B cell (primary cell): Measurements from ENCODE around the gene APBA2. TPM values are rescaled to one million over a fixed set of nuclear protein-coding genes. Genes with fewer than 3 reads are reported as not detected.

Experiments
- ATAC-seq: fragments of 200-7000 bp; cut with Tn5 transposase; one replicate; pipeline ENCODE4 v1.10.0; 2021; ENCODE audit warnings: low read depth, mild to moderate bottlenecking, moderate number of reproducible peaks, moderate library complexity
- CTCF ChIA-PET: fragments of 350-600 bp; sonication (Branson Sonifier 250); formaldehyde crosslinking; loops from one replicate; lab custom pipeline; 2021; ENCODE audit warnings: antibody characterized with exemption, inconsistent platforms; lab: Charles Lee
- POLR2A ChIA-PET: fragments of 350-600 bp; sonication (Branson Sonifier 250); formaldehyde crosslinking; loops from one replicate; lab custom pipeline; 2021; ENCODE audit warnings: antibody characterized with exemption; lab: Charles Lee
- DNase-seq: peaks from one replicate; pipeline ENCODE4 v3.0.0; 2013
- H2AFZ ChIP-seq: 2 replicates; pipeline ENCODE4 v1.6.1; 2012; ENCODE audit warnings: mild to moderate bottlenecking, low read depth, low read length; ENCODE audit not compliant: insufficient read depth, poor library complexity, severe bottlenecking
- H3K27ac ChIP-seq, 2 donors: 1 replicate in 1 of 2; 2 replicates in 1 of 2; pipeline ENCODE4 v1.5.1; 2012 to 2013; ENCODE audit warnings: low read length in 2 of 2, mild to moderate bottlenecking in 2 of 2, moderate library complexity in 1 of 2
- H3K27me3 ChIP-seq, 4 experiments: fragments of 200-600 bp in 1 of 4; sonication (generic) in 1 of 4; replicated peaks in 1 of 4; 1 replicate in 2 of 4; 2 replicates in 2 of 4; pipeline versions ENCODE4 v1.6.1 to v1.7.0; 2013 to 2016; ENCODE audit warnings: low read length in 3 of 4, mild to moderate bottlenecking in 2 of 4, mixed read lengths in 1 of 4, moderate library complexity in 1 of 4; ENCODE audit not compliant: insufficient read depth in 4 of 4, control insufficient read depth in 3 of 4; ENCODE audit errors: control extremely low read depth in 1 of 4
- H3K36me3 ChIP-seq, 2 experiments: replicated peaks in 1 of 2; 1 replicate in 1 of 2; 2 replicates in 1 of 2; pipeline versions ENCODE4 v1.6.1 to v1.7.1; 2013; ENCODE audit warnings: low read length in 1 of 2; ENCODE audit not compliant: insufficient read depth in 2 of 2, control insufficient read depth in 1 of 2; ENCODE audit errors: control extremely low read depth in 1 of 2, extremely low read depth in 1 of 2
- H3K4me1 ChIP-seq, 2 donors: fragments of 200-600 bp in 1 of 2; sonication (generic) in 1 of 2; 1 replicate in 1 of 2; 2 replicates in 1 of 2; pipeline versions ENCODE4 v1.5.1 to v1.6.1; 2013 to 2017; ENCODE audit warnings: low read length in 2 of 2; ENCODE audit not compliant: control insufficient read depth in 2 of 2, insufficient read depth in 2 of 2
- H3K4me2 ChIP-seq: replicated peaks from 2 replicates; pipeline ENCODE3; 2012; ENCODE audit warnings: mild to moderate bottlenecking, low read depth, low read length; ENCODE audit not compliant: poor library complexity, severe bottlenecking
- H3K4me3 ChIP-seq, 5 experiments: fragments of 200-600 bp in 1 of 5; sonication (generic) in 1 of 5; 1 replicate in 3 of 5; 2 replicates in 2 of 5; pipeline versions ENCODE4 v1.5.1 to v1.7.0; 2011 to 2016; ENCODE audit warnings: low read length in 4 of 5, mild to moderate bottlenecking in 4 of 5, low read depth in 2 of 5, control low read depth in 1 of 5, moderate library complexity in 1 of 5; ENCODE audit not compliant: insufficient read depth in 1 of 5; ENCODE audit errors: control extremely low read depth in 1 of 5, extremely low read depth in 1 of 5
- H3K79me2 ChIP-seq: fragments of 200-600 bp; sonication (generic); one replicate; pipeline ENCODE4 v1.6.0; 2016; ENCODE audit warnings: low read length; ENCODE audit not compliant: control insufficient read depth, insufficient read depth
- H3K9ac ChIP-seq: fragments of 200-600 bp; sonication (generic); 2 replicates; pipeline ENCODE4 v1.6.1; 2017; ENCODE audit warnings: mild to moderate bottlenecking, low read length, moderate library complexity
- H3K9me3 ChIP-seq, 3 donors: one replicate each; pipeline versions ENCODE4 v1.6.1 to v1.7.1; 2013; ENCODE audit warnings: low read length in 2 of 3; ENCODE audit not compliant: control insufficient read depth in 2 of 3, insufficient read depth in 1 of 3; ENCODE audit errors: control extremely low read depth in 1 of 3
- H4K20me1 ChIP-seq: 2 replicates; pipeline ENCODE4 v1.6.0; 2012; ENCODE audit warnings: mild to moderate bottlenecking, low read length; ENCODE audit not compliant: insufficient read depth, control insufficient read depth, poor library complexity, severe bottlenecking
- H3K27ac Mint-ChIP-seq: one replicate; pipeline ENCODE4 v1.8.0; 2021; ENCODE audit warnings: mixed read lengths
- H3K27me3 Mint-ChIP-seq: one replicate; pipeline ENCODE4 v1.8.0; 2021; ENCODE audit warnings: mixed read lengths
- H3K4me1 Mint-ChIP-seq: one replicate; pipeline ENCODE4 v1.8.0; 2021; ENCODE audit warnings: mixed read lengths
- H3K4me3 Mint-ChIP-seq: one replicate; pipeline ENCODE4 v1.8.0; 2021; ENCODE audit warnings: mixed read lengths
- H3K9me3 Mint-ChIP-seq: one replicate; pipeline ENCODE4 v1.8.0; 2022; ENCODE audit warnings: mixed read lengths; ENCODE audit not compliant: insufficient read depth
- CTCF ChIP-seq: fragments of 200-600 bp; IDR thresholded peaks from one replicate; pipeline ENCODE4 v1.8.0; 2022; ENCODE audit warnings: antibody characterized with exemption, mild to moderate bottlenecking
- EZH2 ChIP-seq: IDR thresholded peaks from 2 replicates; pipeline ENCODE4 v1.6.1; 2012; ENCODE audit warnings: borderline replicate concordance, low read depth, mild to moderate bottlenecking, moderate library complexity, low read length; ENCODE audit not compliant: insufficient read depth, poor library complexity, severe bottlenecking
- WGBS: methylation state at CpG from one replicate; pipeline ENCODE4 v1.1.5; 2013; ENCODE audit warnings: missing lambda C conversion rate; ENCODE audit not compliant: insufficient coverage; 5-methylcytosine and 5-hydroxymethylcytosine counted together
- intact Hi-C: fragments of 100-400 bp; cut with micrococcal nuclease; formaldehyde crosslinking; loops from one replicate; pipeline ENCODE4 v1.10.0; 2022
- polyA plus RNA-seq: library from polyadenylated mRNA; depleted of rRNA; stranded (reverse); fragments of >200 nt; gene quantifications from 2 replicates; pipeline ENCODE4 v1.2.3, GENCODE V29; 2012
- total RNA-seq, 2 donors: library from RNA; stranded (reverse); fragments of 120-200 nt in 1 of 2; gene quantifications; 1 replicate in 1 of 2; 2 replicates in 1 of 2; pipeline versions ENCODE4 v1.2.3 to v1.2.4, GENCODE V29; 2013 to 2022

Gene APBA2
- total and polyA plus RNA-seq, 2 donors (not counting 1 experiment from before 2014, with no cell fraction given), result 0.19 TPM; not detected in 1

GRCh38 chr15:29119847-29120246 is 234.1 kb downstream of the APBA2 start:
- POLR2A ChIA-PET, result no interaction called here
- H3K27ac Mint-ChIP-seq, result no peak overlapping the region
- Histone ChIP-seq H3K9ac (no peak overlapping the region), H3K27me3 (peaks cover 0 to 7% (median 0%) of the 10 kb centered on the region in 4 experiments), H3K79me2 (no peaks in the 10 kb centered on the region), H3K4me2 (no peak overlapping the region), H3K4me3 (no peak overlapping the region), H3K27ac (no peak overlapping the region), H3K36me3 (no peaks in the 10 kb centered on the region), H4K20me1 (no peaks in the 10 kb centered on the region), H2AFZ (no peak overlapping the region), H3K9me3 (peaks cover 0 to 3% (median 0%) of the 10 kb centered on the region in 3 donors), H3K4me1 (no peaks in the 10 kb centered on the region)
- WGBS, result 71% methylated on average over 8 of the region's 8 CpGs
- no peak overlapping the region for H3K4me3 Mint-ChIP-seq
- no peak for TF ChIP-seq EZH2
- no peak for TF ChIP-seq CTCF
- H3K4me1 Mint-ChIP-seq, result peaks cover under 1% of the 10 kb centered on the region
- H3K27me3 Mint-ChIP-seq, result peaks cover under 1% of the 10 kb centered on the region
- H3K9me3 Mint-ChIP-seq, result no peaks in the 10 kb centered on the region
- no peak for DNase-seq
- ATAC-seq, result no peak
- intact Hi-C loops, result no loop called here
- CTCF ChIA-PET, result no interaction called here

GRCh38 chr15:29120593-29121368 is 235.0 kb downstream of the APBA2 start:
- Mint-ChIP-seq H3K9me3 (no peaks in the 10 kb centered on the region), H3K4me1 (no peaks in the 10 kb centered on the region), H3K4me3 (no peak overlapping the region), H3K27ac (no peak overlapping the region), H3K27me3 (no peaks in the 10 kb centered on the region)
- DNase-seq, result no peak
- H3K4me2 ChIP-seq, result no peak overlapping the region
- H3K36me3 ChIP-seq, result no peaks in the 10 kb centered on the region
- TF ChIP-seq EZH2 (no peak), CTCF (no peak)
- peaks cover 0 to 3% (median 0%) of the 10 kb centered on the region in 3 donors for H3K9me3 ChIP-seq
- ChIA-PET POLR2A (no interaction called here), CTCF (interaction anchor here (1.0 kb wide), 1 partner anchor 9 kb away, joined by 3 read pairs; no protein-coding TSS in a partner anchor)
- H3K4me3 ChIP-seq, result no peak overlapping the region
- intact Hi-C loops, result no loop called here
- H4K20me1 ChIP-seq, result no peaks in the 10 kb centered on the region
- no peaks in the 10 kb centered on the region for H3K79me2 ChIP-seq
- H3K27me3 ChIP-seq, result peaks cover 0 to 2% (median 0%) of the 10 kb centered on the region in 4 experiments
- ATAC-seq, result no peak
- no peaks in the 10 kb centered on the region for H3K4me1 ChIP-seq
- WGBS, result 90% methylated on average over 19 of the region's 20 CpGs
- no peak overlapping the region for H2AFZ ChIP-seq
- H3K9ac ChIP-seq, result no peak overlapping the region
- no peak overlapping the region for H3K27ac ChIP-seq
